T-helper 22 cell (primary cell): ENCODE results near the gene KIF3B.
"Not testable (repeated sequence)": the region's sequence is repeated elsewhere in the genome, so short reads cannot be mapped to it uniquely, and the experiment has no call there.

Experiments used
- DNase-seq: peaks from one replicate; pipeline ENCODE4 v3.0.0-alpha.2; 2020; ENCODE audit warnings: low read depth

KIF3B gene

DNA sequence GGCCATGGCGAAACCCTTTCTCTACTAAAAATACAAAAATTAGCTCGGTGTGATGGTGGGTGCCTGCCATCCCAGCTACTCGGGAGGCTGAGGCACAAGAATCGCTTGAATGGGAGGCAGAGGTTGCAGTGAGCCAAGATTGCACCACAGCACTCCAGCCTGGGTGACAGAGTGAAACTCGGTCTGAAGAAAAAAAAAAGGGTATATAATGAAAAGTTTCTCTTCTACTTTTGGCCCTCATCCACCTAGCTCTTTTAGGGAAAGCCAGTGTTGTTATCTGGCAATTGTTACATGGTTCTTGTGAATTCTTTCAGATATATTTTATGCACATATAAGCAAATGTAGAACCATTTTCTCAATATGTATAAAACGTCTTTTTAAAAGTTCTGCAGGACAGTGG is 19.0 kb downstream of the KIF3B start:
- no peak for DNase-seq

DNA sequence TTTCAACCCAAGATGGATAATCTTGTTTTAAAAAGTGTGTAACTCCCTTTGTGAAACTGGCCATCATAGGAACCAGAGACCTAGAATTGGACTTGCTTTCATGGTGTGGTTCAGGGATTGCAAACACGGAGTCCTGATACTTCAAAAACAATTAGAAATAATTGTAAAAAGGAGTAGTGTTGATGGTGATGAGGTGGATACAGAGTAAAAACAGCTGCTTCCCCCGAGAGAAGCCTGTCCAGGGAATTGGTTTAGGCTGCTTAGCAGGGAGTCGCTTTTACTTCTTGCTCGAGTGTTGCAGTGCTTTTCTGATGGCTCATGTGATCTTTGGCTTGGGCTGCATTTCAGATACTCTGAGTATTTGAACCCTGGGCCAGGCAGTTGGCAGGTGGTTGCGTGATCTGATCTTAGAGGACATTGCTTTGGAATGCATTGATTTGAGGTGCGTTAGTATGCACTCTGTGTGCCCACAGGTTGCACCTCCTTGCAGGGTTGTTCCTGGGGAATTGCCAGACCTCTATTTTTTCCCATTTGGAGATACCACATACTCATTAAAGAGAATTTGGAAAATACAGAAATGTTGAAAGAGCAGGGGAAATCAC is 19.5 kb downstream of the KIF3B start:
- DNase-seq = no peak

DNA sequence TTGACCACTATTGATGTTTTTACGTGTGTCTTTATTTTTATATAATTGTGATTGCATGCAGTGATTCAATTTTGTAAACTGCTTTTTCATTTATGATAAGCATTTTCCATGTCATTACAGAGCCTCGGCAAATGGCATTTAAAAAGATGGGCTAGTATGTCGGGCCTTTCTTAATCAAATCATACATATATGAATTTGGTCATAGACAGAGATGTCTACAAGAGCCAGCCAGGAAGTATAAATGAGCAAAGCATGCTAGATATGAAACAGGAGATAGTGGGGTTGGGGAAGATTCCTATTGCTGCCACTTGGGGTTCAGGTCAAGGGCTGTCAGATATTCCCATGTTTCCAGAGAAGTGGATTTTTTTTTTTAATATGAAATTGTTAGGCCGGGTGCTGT is 20.0 kb downstream of the KIF3B start:
- DNase-seq = no peak

DNA sequence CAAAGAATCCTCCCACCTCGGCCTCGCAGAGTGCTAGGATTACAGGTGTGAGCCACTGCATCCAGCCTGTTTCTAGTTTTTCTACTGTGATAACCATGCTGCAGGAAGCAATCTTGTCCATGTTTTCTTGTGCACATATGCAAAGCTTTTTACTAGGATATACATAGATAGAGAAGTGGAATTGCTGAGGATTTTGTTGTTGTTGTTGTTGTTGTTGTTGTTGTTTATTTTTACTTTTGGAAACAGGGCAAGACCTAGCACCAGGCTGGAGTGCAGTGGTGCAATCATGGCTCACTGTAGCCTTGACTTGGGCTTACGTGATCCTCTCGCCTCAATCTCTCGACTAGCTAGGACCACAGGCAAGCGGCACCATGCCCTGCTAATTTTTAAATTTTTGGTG is 23.2 kb downstream of the KIF3B start:
- DNase-seq = no peak

DNA sequence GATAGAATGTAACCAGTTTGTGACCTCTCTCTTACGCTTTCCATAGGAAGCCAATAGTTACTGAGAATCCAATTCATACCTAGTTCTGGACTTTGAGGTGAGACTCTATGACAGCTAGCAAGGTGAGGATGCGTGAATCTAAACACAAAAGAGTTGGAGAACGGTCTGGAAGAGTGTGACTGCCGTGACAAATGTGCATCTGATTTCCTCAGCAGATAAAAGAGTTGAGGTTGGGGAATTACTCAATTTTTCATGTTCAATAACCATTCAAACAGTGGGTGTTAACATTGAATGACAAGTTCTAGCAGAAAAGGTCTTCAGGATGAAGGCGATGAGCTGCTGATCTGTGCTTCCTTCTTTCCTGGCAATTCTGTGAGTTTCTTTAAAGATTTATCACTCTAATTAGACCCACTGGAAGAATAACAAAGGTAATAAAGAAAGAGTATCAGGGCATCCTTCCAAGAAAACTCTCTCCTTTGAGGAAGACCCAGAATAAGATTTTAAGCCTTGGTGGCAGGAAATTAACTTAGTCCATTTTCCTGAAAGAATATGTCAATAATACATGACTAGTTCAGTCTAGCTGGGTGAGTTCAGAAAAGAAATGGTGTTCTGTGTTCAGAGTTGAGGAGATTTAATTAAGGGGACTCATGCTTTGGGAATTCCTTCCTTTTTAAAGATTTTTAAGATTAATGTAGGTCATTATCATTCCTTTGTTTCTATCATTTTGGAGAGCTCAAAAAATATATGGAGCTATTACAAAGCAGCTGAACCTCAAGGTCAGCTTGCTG is 24.5 kb downstream of the KIF3B start:
- DNase-seq = no peak

DNA sequence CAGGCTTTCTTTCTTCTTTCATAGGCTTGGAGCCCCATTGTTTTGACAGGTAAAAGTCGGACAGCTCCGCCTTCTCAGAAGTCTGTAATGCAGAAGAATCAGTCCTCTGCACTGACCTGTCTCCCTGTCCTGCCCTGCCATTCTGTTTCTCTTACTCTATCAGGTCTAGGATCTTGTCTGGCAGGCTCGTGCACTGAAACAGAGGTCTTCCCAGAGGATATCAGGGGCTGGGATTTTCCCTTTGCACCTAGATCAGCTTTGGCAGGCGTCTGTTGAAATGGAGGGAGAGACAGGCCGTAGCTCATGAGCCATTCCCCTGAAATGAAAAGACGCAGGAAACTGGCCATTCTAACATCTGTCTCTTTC is 25.0 kb downstream of the KIF3B start:
- DNase-seq = no peak

DNA sequence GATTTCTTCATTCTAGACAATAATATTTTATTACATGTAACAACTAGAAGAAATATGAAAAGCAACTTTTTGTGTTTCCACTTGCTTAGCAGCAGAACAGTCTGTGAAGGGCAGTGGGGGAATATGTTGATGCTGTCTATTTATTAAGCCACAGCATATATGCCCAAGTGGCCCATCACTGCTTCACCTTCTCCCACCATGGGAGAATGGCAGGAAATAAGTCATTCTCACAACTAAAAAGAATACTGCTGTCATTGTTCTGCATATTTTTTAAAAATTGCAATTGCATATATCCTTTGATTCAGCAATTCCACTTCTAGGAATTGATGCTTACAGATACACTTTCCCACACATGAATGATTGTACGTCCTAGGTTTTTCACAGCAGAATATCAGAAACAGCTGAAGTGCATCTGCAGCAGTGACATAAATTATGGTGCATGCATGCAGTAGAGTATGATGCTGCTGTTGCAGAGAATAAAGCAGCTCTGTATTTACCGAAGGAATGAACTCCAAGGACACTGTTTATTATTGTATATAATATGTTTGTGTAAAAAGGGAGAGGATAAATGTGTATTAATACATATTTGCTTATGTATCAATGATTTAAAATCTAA is 26.8 kb downstream of the KIF3B start:
- no peak for DNase-seq

DNA sequence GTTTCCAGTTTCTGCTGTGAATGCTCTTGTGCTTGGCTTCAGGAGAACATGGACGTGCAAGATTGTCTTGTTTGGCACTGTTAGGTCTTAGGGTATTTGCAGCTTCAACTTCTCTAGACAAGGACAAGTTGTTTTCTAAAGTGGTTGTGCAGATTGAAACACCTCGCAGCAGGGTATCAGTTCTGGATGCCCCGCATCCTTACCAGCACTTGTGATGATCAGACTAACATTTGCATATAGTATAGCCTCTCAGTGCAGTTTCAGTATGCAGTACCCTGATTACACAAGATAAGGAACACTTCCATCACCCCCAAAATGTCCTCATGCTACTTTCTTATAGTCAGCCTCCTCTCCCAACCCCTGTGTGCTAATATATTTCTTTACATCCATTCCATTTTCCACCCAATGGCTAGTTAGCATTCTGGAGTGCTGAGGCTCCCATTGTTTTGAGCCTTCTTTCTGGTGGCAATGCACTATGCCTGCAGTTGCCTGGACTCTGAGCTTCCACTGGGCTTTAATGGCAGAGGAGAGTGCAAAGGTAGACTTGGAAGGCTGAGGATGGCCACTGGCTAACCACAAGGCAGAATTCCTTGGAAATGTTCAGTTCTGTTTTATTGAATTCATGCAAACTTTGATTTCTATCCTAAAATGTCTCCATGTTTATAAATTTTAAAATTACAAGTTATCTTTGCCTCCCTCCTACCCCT is 35.4 kb downstream of the KIF3B start:
- no peak for DNase-seq

DNA sequence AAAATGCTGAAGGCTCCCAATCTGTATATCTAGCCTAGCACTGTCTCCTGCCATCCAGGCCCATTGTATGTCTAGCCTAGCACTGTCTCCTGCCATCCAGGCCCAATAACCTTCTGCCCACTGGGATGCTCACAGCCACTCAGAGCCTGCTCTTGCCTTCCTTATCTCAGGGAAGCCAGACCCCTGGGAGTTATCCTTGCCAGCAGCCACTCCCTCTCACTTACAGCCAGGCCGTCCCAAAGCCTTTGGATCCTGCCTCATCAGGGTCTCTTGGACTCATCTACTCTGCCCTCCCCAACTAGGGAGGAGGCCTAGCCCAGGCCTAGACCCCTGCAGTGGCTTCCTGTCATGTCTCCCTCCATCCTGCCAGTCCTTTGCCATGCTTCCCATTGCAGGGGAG is 37.3 kb downstream of the KIF3B start:
- no peak for DNase-seq

DNA sequence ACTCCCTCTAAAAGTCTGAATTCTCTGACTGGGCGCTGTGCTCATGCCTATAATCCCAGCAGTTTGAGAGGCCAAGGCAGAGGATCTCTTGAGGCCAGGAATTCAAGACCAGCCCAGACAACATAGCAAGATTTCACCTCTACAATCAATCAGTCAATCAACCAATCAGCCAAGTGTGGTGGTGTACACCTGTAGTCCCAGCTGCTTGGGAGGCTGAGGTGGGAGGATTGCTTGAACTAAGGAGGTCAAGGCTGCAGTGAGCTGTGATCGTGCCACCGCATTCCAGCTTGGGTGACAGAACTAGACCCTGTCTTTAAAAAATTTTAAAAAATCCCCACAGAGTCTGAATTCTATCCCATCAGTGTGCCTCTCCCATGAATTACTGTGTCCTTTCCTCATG is 37.9 kb downstream of the KIF3B start:
- DNase-seq = no peak

DNA sequence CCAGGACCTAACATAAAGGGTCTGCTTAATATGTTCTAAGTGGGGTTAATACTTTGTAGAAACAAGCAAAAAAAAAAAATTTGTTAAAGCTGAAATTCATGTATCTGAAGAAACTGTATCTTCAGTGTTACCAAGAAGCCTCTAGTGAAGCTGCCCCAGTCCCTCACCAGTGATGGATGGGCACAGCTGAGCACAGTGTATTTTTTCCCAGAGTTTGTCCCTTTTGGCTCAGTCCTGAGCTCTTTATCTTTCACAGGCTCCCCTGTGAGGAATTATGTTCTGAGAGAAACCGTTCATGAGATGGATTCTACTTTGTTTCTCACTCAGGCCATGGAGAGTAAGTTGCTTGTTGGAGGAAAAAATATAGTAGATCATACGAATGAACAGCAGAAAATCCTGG is 38.4 kb downstream of the KIF3B start:
- DNase-seq = no peak

DNA sequence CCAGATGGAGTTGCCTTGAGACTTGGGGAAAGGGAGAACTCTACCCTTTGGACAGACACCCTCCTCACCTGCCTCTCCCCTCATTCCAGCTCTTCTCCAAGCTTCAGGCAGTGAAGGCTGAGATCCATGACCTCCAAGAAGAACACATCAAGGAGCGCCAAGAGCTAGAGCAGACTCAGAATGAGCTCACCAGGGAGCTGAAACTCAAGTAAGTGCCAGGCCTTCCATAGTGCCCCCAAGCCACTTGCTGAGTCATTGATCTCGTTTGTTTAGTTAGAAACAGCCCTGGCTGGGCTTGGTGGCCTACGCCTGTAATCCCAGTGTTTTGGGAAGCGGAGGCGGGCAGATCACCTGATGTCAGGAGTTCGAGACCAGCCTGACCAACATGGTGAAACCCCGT is 39.2 kb downstream of the KIF3B start:
- no peak for DNase-seq

DNA sequence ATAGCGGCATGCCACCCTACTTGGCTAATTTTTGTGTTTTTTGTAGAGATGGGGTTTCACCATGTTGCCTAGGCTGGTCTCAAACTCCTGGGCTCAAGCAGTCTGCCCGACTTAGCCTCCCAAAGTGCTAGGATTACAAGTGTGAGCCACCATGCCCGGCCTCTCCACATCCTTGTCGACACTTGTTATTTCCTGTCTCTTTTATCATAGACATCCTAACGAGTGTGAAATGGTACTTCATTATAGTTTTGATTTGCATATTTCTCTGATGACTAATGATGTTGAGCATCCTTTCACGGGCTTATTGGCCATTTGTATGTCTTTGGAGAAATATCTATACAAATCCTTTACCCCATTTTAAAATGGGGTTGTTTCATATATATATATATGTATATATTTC is 41.6 kb downstream of the KIF3B start:
- DNase-seq = no peak

DNA sequence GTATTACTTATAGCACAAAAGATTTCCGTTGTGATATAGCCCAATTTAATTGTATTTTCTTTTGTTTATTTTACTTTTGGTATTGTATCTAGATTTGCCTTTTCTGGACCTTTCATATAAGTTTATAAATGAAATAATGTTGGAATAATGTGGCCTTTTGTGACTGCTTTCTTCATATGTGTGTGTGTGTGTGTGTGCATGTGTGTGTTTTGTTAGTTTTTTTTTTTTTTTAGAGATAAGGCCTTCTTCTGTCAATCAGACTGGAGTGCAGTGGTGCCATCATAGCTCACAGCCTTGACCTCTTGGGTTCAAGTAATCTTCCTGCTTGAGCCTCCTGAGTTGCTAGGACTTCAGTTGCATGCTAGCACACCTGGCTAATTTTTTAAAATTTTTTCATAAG is 42.9 kb downstream of the KIF3B start:
- DNase-seq = no peak

DNA sequence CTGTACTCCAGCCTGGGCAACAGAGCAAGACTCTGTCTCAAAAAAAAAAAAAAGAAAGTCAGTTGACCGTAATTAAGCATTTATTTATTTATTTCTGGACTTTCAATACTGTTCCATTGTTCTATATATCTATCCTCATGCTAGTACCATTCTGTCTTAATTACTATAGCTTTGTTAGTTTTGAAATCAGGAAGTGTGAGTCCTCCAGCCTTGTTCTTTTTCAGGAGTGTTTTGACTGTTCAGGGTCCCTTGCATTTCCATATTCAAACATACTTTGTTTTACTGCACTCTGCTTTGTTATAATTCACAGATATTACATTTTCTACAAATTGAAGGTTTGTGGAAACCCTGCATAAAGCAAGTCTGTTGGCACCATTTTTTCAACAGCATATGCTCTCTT is 43.9 kb downstream of the KIF3B start:
- DNase-seq = no peak

DNA sequence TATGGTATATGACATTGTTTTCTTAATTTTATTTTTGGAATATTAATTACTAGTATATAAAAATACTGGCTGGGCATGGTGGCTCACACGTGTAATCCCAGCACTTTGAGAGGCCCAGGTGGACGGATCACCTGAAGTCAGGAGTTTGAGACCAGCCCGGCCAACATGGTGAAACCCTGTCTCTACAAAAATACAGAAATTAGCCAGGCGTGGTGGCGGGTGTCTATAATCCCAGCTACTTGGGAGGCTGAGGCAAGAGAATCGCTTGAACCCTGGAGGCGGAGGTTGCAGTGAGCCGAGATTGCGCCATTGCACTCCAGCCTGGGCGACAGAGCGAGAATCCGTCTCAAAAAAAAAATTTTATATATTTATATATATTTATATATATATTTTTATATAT is 44.8 kb downstream of the KIF3B start:
- not testable (repeated sequence) for DNase-seq

DNA sequence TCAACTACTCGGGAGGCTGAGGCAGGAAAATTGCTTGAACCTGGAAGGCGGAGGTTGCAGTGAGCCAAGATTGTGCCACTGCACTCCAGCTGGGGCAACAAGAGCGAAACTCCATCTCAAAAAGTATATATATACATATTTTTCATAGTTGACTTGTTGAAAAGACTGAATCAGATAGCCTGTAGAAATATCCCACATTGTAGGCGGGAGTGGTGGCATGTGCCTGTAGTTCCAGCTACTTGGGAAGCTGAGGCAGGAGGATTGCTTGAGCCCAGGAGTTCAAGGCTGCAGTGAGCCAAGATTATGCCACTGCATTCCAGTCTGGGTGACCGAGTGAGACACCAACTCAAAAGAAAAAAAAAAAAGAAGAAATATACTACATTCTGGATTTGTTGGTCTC is 46.3 kb downstream of the KIF3B start:
- DNase-seq = not testable (repeated sequence)

DNA sequence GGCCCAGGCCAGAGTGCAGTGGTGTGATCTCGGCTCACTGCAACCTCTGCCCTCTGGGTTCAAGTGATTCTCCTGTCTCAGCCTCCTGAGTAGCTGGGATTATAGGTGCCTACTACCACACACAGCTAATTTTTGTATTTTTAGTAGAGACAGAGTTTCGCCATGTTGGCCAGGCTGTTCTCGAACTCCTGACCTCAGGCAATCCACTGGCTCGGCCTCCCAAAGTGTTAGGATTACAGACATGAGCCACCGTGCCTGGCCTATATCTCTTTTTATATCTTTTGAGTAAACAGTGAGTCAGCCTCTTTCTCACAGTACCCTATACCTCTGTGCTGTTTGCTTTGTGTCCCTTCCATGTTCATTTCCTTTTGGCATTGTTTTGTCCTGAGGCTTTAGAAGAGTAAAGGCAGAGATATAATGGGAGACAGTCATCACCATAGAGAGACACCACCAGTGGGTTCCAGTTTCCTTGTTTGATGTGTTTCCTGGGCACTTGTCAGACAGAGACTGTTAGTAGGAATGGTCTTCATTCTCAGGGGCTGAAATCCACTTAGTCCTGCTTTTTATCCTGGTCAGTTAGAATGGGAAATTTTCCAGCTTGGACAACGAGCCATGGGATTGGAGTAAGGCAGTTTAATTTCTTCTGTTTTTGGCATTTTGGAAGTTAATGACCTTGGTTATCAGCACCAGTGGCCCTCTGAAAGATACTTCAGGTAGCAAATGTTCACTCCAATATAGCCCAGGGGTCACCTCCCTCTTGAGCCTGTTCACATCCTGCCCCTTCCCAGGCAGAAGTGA is 48.5 kb downstream of the KIF3B start:
- DNase-seq = no peak

DNA sequence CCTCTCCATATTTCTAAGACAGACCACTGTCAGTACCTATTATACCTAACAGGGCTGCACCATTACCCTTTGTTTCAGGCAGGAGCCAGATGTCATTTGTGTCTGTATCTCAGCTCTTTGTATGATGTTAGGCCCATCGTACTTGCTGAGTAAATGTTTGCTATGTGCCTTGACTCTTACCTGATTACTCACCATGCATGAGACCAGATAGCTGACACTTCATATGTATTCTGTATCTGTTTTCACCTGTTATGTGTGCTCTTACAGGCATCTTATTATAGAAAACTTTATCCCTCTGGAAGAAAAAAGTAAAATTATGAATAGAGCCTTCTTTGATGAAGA is 49.0 kb downstream of the KIF3B start:
- no peak for DNase-seq

DNA sequence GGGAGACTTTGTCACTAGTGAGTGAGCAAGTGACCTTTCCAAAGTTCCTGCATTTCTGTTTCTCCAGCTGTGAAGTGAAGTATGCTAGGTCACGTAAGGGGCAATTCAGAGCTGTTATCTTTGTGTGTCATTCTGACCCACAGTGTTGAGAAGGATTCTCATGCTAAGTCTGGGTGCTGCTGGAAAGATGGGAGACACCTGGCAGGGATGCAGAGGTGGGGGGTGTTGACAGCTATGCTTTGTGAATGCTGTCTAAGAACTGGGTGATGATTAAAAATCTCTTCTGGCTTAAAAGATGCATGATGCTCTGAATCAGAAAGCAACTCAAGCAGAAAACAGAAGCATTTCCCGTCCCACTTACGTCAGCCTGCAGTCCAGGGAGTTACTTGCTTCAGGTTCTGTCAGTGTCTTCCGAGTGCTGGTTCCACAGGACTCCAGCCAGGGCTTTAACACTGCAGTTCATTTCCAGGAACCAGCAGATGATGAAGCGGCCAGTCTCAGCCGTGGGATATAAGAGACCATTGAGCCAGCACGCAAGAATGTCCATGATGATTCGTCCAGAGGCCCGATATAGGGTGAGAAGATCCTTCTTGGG is 49.7 kb downstream of the KIF3B start:
- DNase-seq = no peak

DNA sequence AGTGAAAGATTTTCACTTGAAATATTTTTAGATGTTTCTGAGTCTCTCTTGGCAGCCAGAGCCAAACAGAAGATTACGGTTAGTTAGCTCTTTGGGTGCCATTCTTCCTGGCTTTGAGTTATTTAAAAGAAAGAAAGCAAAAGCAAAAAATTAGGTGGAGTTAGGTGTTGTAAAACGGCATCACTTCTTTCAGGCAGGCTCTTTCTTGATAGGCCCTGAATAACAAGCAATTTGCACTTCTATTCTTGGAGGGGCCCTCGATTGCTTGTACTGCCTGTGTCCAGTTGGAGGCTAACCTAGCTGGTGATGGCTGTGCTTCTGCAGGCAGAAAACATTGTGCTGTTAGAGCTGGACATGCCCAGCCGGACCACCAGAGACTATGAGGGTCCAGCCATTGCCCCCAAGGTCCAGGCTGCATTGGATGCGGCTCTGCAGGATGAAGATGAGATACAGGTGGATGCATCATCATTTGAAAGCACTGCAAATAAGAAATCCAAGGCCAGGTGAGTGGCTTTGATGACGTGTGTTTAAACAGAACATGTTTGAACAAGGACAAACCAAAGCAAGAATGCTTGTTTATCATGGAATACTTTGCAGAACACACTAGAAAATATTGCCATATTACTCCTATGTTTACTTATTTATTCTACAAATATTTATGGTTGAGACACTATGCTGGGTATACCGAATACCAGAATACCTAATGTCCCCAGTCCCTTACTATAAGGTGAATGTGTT is 52.5 kb downstream of the KIF3B start:
- DNase-seq = no peak
